HEK293T (cell line): ENCODE results near the gene PTPRCAP.

Experiments used
- CTCF ChIA-PET: fragments of 350-600 bp; formaldehyde crosslinking; extraction: SDS; loops from one replicate; lab custom pipeline; 2021; ENCODE audit warnings: antibody characterized with exemption, inconsistent platforms; lab: Yijun Ruan, JAX
- POLR2A ChIA-PET: fragments of 350-600 bp; formaldehyde crosslinking; extraction: SDS; loops from one replicate; lab custom pipeline; 2020; ENCODE audit warnings: antibody characterized with exemption, inconsistent platforms; lab: Yijun Ruan, JAX
- DNase-seq: peaks from one replicate; pipeline ENCODE4 v3.0.0; 2012; ENCODE audit warnings: mixed read lengths; ENCODE audit errors: extremely low spot score
- ARNT ChIP-seq: fragments of 450-650 bp; IDR thresholded peaks from 2 replicates; pipeline ENCODE4 v1.6.1; 2017; ENCODE audit warnings: mild to moderate bottlenecking
- BHLHE40 ChIP-seq: fragments of 450-650 bp; IDR thresholded peaks from 2 replicates; pipeline ENCODE4 v1.6.1; 2016; ENCODE audit warnings: mild to moderate bottlenecking, moderate library complexity, borderline replicate concordance
- CTBP1 ChIP-seq: fragments of 450-650 bp; IDR thresholded peaks from 2 replicates; pipeline ENCODE4 v1.6.1; 2016; ENCODE audit warnings: borderline replicate concordance
- ELF4 ChIP-seq: fragments of 450-650 bp; IDR thresholded peaks from 2 replicates; pipeline ENCODE4 v1.6.1; 2017; ENCODE audit warnings: antibody characterized with exemption
- FOXA1 ChIP-seq: fragments of 450-650 bp; IDR thresholded peaks from 2 replicates; pipeline ENCODE4 v1.6.1; 2016; ENCODE audit warnings: mild to moderate bottlenecking
- FOXK2 ChIP-seq: fragments of 450-650 bp; IDR thresholded peaks from 2 replicates; pipeline ENCODE4 v1.6.1; 2016; ENCODE audit warnings: mild to moderate bottlenecking
- FOXM1 ChIP-seq: fragments of 450-650 bp; IDR thresholded peaks from 2 replicates; pipeline ENCODE4 v1.6.1; 2017; ENCODE audit warnings: mild to moderate bottlenecking, borderline replicate concordance
- HDGF ChIP-seq: fragments of 450-650 bp; IDR thresholded peaks from 2 replicates; pipeline ENCODE4 v1.6.1; 2017; ENCODE audit warnings: antibody characterized with exemption, borderline replicate concordance
- L3MBTL2 ChIP-seq: fragments of 450-650 bp; conservative IDR thresholded peaks from 2 replicates; pipeline ENCODE4 v1.6.1; 2016; ENCODE audit warnings: mild to moderate bottlenecking
- LEF1 ChIP-seq: fragments of 450-650 bp; IDR thresholded peaks from 2 replicates; pipeline ENCODE4 v1.6.1; 2017; ENCODE audit warnings: mild to moderate bottlenecking, borderline replicate concordance
- NFRKB ChIP-seq: fragments of 450-650 bp; IDR thresholded peaks from 2 replicates; pipeline ENCODE4 v1.6.1; 2016; ENCODE audit warnings: mild to moderate bottlenecking, moderate library complexity
- PKNOX1 ChIP-seq: fragments of 450-650 bp; IDR thresholded peaks from 2 replicates; pipeline ENCODE4 v1.6.1; 2016
- SP1 ChIP-seq: fragments of 450-650 bp; IDR thresholded peaks from 2 replicates; pipeline ENCODE4 v1.6.1; 2017
- SUZ12 ChIP-seq: fragments of 450-650 bp; IDR thresholded peaks from 2 replicates; pipeline ENCODE4 v1.6.1; 2016; ENCODE audit warnings: mild to moderate bottlenecking
- TARDBP ChIP-seq: fragments of 450-650 bp; IDR thresholded peaks from 2 replicates; pipeline ENCODE4 v1.6.1; 2016
- ZNF384 ChIP-seq: fragments of 450-650 bp; IDR thresholded peaks from 2 replicates; pipeline ENCODE4 v1.6.1; 2016

The PTPRCAP gene

GRCh38 chr11:67398661-67399563, 38.6 kb downstream of the PTPRCAP start:
- TF ChIP-seq SP1, result no peak
- TF ChIP-seq L3MBTL2, result no peak
- TF ChIP-seq PKNOX1, result no peak
- no peak for TF ChIP-seq SUZ12
- TF ChIP-seq FOXA1, result no peak
- no peak for TF ChIP-seq FOXK2
- TF ChIP-seq FOXM1, result no peak
- TF ChIP-seq HDGF, result no peak
- TF ChIP-seq CTBP1, result no peak
- TF ChIP-seq TARDBP, result no peak
- no peak for TF ChIP-seq ARNT
- TF ChIP-seq LEF1, result no peak
- no peak for TF ChIP-seq ZNF384
- no peak for TF ChIP-seq ELF4
- TF ChIP-seq NFRKB, result no peak
- no peak for TF ChIP-seq BHLHE40
- ChIA-PET POLR2A (interaction anchor here (1.4 to 3.9 kb wide), 2 partner anchors 20 to 30 kb away, joined by 3 to 42 read pairs; partner anchors contain the start of gene RPS6KB2), CTCF (interaction anchor here (0.6 kb wide), 1 partner anchor 153 kb away, joined by 3 read pairs; no protein-coding TSS in a partner anchor)
- DNase-seq, result no peak

DNA sequence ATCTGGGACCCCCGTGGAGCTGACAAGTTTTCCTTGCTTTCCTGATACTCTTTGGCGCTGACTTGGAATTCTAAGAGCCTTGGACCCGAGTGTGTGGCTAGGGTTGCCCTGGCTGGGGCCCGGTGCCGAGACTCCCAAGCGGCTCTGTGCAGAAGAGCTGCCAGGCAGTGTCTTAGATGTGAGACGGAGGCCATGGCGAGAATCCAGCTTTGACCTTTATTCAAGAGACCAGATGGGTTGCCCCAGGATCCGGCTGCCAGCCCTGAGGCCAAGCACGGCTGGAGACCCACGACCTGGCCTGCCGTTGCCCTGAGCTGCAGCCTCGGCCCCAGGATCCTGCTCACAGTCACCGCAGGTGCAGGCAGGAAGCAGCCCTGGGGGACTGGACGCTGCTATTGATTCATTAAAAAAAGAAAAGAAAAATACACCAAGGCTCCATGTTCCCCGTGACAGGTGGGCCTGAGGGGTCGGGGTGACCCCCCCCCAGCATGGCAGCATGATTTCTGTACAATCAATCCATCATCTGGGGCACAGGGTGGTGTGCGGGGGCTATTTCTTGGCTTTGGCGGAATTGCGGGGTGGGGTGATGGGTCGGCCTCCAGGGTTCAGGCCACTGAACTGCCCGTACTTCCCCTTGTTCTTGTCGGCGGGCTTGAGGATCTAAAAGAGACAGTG, 39.4 kb downstream of the PTPRCAP start:
- ChIA-PET POLR2A (interaction anchor here (0.8 kb wide), 1 partner anchor 9 kb away, joined by 3 read pairs; no protein-coding TSS in a partner anchor), CTCF (no interaction called here)
- TF ChIP-seq NFRKB (no peak), PKNOX1 (no peak), ARNT (no peak), ZNF384 (no peak), ELF4 (no peak), FOXA1 (no peak), SUZ12 (no peak)
- no peak for DNase-seq

GRCh38 chr11:67397536-67397935, 39.9 kb downstream of the PTPRCAP start:
- CTCF ChIA-PET, result interaction anchor here (0.8 kb wide), 1 partner anchor 16 kb away, joined by 3 read pairs; no protein-coding TSS in a partner anchor

DNA sequence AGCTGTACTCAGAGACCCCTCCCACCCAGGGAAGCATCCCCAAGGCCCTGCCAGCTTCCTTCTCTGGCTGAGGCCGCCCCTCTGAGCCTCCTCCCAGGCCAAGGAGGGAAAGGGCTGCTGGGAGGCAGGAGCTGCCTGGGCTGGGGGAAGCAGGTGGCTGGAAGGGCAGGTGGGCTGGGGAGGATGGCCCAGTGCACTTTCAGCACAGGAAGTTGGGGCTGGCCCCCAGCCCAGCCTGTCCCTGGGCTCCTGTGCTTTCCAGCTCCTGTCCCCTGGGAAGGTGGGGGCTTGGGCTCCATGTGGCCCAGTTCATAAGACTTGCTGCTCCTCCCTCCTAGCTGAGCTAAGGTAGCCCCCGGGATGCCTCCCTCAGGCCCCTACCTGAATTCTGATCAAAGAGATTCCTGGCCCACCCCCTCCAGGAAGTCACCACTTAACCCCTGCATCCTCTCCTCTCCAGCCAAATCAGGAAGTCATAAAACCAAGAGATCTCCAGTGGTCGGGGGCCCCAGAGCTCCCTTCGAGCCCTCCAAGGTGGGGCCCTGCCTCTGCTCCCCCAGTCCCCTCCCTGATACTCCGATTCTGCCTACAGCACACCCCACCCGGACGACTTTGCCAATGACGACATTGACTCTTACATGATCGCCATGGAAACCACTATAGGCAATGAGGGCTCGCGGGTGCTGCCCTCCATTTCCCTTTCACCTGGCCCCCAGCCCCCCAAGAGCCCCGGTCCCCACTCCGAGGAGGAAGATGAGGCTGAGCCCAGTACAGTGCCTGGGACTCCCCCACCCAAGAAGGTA, 40.7 kb downstream of the PTPRCAP start:
- TF ChIP-seq NFRKB, result no peak
- TF ChIP-seq FOXA1, result no peak
- no peak for TF ChIP-seq FOXK2
- no peak for TF ChIP-seq ARNT
- no peak for TF ChIP-seq LEF1
- no peak for TF ChIP-seq SP1
- no peak for TF ChIP-seq FOXM1
- no peak for TF ChIP-seq SUZ12
- no peak for TF ChIP-seq ZNF384
- no peak for TF ChIP-seq CTBP1
- no peak for TF ChIP-seq HDGF
- TF ChIP-seq L3MBTL2, result no peak
- TF ChIP-seq TARDBP, result no peak
- TF ChIP-seq PKNOX1, result no peak
- no peak for TF ChIP-seq BHLHE40
- TF ChIP-seq ELF4, result no peak
- DNase-seq, result no peak
- ChIA-PET CTCF (interaction anchor here (0.8 kb wide), 1 partner anchor 15 kb away, joined by 3 read pairs; no protein-coding TSS in a partner anchor), POLR2A (interaction anchor here (1.1 to 1.4 kb wide), 2 partner anchors 24 to 71 kb away, joined by 3 to 4 read pairs; no protein-coding TSS in a partner anchor)

More at GRCh38 chr11:67397536-67397935, 39.9 kb downstream of the PTPRCAP start:
- DNase-seq, result no peak
- TF ChIP-seq ZNF384, result no peak
- no peak for TF ChIP-seq SUZ12
- TF ChIP-seq BHLHE40, result no peak
- no peak for TF ChIP-seq ARNT
- no peak for TF ChIP-seq SP1
- POLR2A ChIA-PET, result interaction anchor here (0.8 kb wide), 1 partner anchor 8 kb away, joined by 3 read pairs; no protein-coding TSS in a partner anchor

DNA sequence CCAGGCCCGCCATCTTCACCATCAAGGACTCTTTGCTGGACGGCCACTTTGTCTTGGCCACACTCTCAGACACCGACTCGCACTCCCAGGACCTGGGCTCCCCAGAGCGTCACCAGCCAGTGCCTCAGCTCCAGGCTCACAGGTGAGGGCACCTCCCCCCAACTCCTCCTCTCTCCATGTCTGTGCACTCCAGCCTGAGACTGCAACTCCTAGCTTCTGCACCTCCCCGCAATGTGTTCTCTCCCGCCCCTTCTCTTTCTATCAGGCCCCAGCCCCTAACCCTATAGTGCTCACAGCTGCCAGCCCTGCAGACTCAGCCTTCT, 41.3 kb downstream of the PTPRCAP start:
- no peak for DNase-seq
- ChIA-PET POLR2A (interaction anchor here (1.1 to 1.4 kb wide), 2 partner anchors 24 to 72 kb away, joined by 3 to 4 read pairs; no protein-coding TSS in a partner anchor), CTCF (interaction anchor here (0.6 kb wide), 1 partner anchor 100 kb away, joined by 4 read pairs; no protein-coding TSS in a partner anchor)
- no peak for TF ChIP-seq ZNF384
- TF ChIP-seq NFRKB, result no peak
- no peak for TF ChIP-seq PKNOX1
- TF ChIP-seq HDGF, result no peak
- no peak for TF ChIP-seq ELF4
- TF ChIP-seq ARNT, result no peak
- TF ChIP-seq CTBP1, result no peak
- no peak for TF ChIP-seq FOXK2
- no peak for TF ChIP-seq SUZ12
- TF ChIP-seq SP1, result no peak
- TF ChIP-seq FOXA1, result no peak
- no peak for TF ChIP-seq LEF1
- TF ChIP-seq TARDBP, result no peak
